Measurements from ENCODE around the gene NRL.

NRL gene

DNA sequence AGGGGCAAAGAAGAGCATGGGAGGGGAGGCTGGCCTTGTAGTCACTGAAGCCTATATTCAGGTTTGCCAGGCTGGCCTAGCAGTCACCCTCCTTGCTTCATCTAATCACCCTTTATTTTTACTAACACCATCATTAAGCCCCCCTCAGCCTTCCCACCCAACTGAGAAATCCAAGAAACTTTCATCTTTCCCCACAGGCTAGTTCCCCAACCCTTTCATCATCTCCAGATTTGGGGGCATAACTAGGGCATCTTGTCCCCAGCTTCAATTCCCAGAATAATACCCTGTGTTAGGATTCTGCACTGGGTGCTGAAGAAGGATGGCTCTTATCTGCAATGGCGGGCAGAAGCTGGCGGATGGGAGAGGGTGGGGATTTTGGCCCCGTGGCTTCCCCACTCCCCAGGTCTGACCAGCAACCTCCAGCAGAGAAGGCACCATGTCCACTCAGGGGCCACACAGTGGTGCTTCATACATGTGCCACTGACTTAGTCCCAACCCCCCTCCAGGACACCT is 13.7 kb downstream of the NRL start:
- no peaks in the 10 kb centered on the region for H3K79me2 ChIP-seq (ENCODE audit: low read length)
- H3K36me3 ChIP-seq (replicated peaks; ENCODE audit: low read depth, low read length) = peaks cover 62% of the 10 kb centered on the region
- H2AFZ ChIP-seq (ENCODE audit: low read depth, low read length) = no peak overlapping the region
- no peak overlapping the region for H3K4me2 ChIP-seq (ENCODE audit: low read length)
- no peak overlapping the region for H3K4me3 ChIP-seq (ENCODE audit: low read length)
- H3K4me1 ChIP-seq (ENCODE audit: low read length) = no peaks in the 10 kb centered on the region
- TF ChIP-seq, protein P1, sequence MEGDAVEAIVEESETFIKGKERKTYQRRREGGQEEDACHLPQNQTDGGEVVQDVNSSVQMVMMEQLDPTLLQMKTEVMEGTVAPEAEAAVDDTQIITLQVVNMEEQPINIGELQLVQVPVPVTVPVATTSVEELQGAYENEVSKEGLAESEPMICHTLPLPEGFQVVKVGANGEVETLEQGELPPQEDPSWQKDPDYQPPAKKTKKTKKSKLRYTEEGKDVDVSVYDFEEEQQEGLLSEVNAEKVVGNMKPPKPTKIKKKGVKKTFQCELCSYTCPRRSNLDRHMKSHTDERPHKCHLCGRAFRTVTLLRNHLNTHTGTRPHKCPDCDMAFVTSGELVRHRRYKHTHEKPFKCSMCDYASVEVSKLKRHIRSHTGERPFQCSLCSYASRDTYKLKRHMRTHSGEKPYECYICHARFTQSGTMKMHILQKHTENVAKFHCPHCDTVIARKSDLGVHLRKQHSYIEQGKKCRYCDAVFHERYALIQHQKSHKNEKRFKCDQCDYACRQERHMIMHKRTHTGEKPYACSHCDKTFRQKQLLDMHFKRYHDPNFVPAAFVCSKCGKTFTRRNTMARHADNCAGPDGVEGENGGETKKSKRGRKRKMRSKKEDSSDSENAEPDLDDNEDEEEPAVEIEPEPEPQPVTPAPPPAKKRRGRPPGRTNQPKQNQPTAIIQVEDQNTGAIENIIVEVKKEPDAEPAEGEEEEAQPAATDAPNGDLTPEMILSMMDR (IDR thresholded peaks at IDR 0.05; ENCODE audit: low read depth, low read length) = no peak
- TF ChIP-seq EZH2phosphoT487 (IDR thresholded peaks at IDR 0.05; ENCODE audit: low read depth) = no peak
- no peaks in the 10 kb centered on the region for H3K9me3 ChIP-seq (ENCODE audit: insufficient read depth, low read length)
- no peak overlapping the region for H3K9ac ChIP-seq (ENCODE audit: low read length)
- H4K20me1 ChIP-seq (ENCODE audit: insufficient read depth, low read length) = no peaks in the 10 kb centered on the region
- H3K27ac ChIP-seq (ENCODE audit: low read length) = no peak overlapping the region
- H3K27me3 ChIP-seq (ENCODE audit: low read depth, low read length) = no peaks in the 10 kb centered on the region

DNA sequence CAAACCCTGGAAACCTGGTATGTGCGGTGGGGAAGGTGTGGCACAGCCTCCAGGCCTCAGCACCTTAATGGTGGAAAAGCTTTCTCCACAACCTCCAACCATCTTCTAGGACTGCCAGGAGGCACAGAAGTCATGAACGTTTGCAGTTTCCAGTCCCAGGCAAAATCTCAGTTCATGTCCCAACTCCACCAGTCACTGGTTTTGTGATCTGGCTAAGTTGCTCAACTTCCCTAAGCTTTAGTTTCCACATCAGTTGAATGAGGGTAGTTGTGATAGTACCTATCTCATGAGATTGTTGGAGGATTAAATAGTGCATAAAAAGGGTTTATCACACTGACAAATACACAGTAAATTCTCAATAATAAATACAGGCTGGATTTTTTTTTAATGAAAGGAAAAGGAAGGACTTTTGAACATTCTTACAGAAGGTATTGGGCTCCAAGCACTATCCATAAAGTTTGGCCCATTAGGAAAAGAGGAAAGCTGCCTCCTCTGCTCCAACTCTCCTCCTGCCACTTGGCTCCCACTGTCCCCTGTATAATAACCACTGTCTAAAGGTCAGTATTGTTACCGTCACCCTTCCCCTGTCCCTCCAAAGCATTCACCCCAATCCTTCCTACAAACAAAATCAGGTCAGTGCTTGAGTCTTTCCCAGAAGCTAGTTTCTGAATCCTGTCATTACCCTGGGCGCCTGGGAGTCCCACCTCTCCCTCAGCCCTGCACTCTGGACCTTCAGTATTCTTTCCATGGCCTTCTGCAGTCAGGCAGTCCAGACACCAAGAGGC is 14.4 kb downstream of the NRL start:
- Histone ChIP-seq H3K79me2 (ENCODE audit: low read length) (peaks cover 5% of the 10 kb centered on the region), H3K4me1 (ENCODE audit: low read length) (peaks cover 5% of the 10 kb centered on the region), H3K36me3 (replicated peaks; ENCODE audit: low read depth, low read length) (peaks cover 62% of the 10 kb centered on the region), H3K9me3 (ENCODE audit: insufficient read depth, low read length) (no peaks in the 10 kb centered on the region), H3K4me3 (ENCODE audit: low read length) (no peak overlapping the region), H3K27me3 (ENCODE audit: low read depth, low read length) (no peaks in the 10 kb centered on the region), H3K4me2 (ENCODE audit: low read length) (no peak overlapping the region), H4K20me1 (ENCODE audit: insufficient read depth, low read length) (no peaks in the 10 kb centered on the region), H3K27ac (ENCODE audit: low read length) (no peak overlapping the region), H3K9ac (ENCODE audit: low read length) (no peak overlapping the region), H2AFZ (ENCODE audit: low read depth, low read length) (no peak overlapping the region)
- TF ChIP-seq, protein P1 (IDR thresholded peaks at IDR 0.05; ENCODE audit: low read depth, low read length) = no peak
- TF ChIP-seq EZH2phosphoT487 (IDR thresholded peaks at IDR 0.05; ENCODE audit: low read depth) = no peak

DNA sequence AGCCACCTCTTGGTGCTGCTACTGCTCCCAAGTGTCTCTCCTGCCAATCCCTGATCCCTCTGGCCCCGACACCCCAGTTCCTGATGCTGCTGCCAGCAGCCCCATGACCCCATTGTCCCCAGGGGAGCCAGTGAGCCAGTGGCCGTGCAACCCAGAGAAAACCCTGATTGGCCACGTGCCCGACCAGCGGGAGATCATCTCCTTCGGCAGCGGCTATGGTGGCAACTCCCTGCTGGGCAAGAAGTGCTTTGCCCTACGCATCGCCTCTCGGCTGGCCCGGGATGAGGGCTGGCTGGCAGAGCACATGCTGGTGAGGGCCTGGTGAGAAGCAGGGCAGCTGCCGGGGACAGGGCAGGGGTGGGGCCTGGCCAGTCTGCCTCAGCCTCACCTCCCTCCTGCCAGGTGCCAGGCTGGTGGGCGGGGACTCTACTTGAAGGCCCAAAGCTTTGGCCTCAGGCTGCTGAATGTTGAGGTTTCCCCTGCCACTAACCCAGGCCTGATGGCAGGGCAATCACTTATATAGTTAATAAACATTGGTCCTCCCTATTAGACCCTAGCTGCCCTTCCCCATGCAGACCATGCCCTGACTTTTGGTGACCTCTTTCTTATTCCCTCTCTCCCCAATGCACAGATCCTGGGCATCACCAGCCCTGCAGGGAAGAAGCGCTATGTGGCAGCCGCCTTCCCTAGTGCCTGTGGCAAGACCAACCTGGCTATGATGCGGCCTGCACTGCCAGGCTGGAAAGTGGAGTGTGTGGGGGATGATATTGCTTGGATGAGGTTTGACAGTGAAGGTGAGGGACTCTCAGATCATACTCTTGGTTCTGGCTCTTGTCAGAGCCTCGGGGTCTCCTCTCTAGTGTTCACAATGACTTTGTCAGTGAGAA is 15.6 kb downstream of the NRL start:
- TF ChIP-seq, protein P1 (IDR thresholded peaks at IDR 0.05; ENCODE audit: low read depth, low read length) = no peak
- no peak overlapping the region for H3K27ac ChIP-seq (ENCODE audit: low read length)
- peaks cover 58% of the 10 kb centered on the region for H3K36me3 ChIP-seq (replicated peaks; ENCODE audit: low read depth, low read length)

More for the DNA sequence above, 15.6 kb downstream of the NRL start:
- H3K9me3 ChIP-seq (ENCODE audit: insufficient read depth, low read length) = no peaks in the 10 kb centered on the region
- no peak overlapping the region for H3K4me2 ChIP-seq (ENCODE audit: low read length)
- H3K79me2 ChIP-seq (ENCODE audit: low read length) = peaks cover 17% of the 10 kb centered on the region
- no peak overlapping the region for H2AFZ ChIP-seq (ENCODE audit: low read depth, low read length)
- H3K4me3 ChIP-seq (ENCODE audit: low read length) = no peak overlapping the region
- peaks cover 8% of the 10 kb centered on the region for H3K4me1 ChIP-seq (ENCODE audit: low read length)
- no peaks in the 10 kb centered on the region for H3K27me3 ChIP-seq (ENCODE audit: low read depth, low read length)
- H3K9ac ChIP-seq (ENCODE audit: low read length) = no peak overlapping the region
- no peaks in the 10 kb centered on the region for H4K20me1 ChIP-seq (ENCODE audit: insufficient read depth, low read length)
